ENCODE measurements around the gene CSK.
"Not testable (repeated sequence)": the region's sequence is repeated elsewhere in the genome, so short reads cannot be mapped to it uniquely, and the experiment has no call there.

GRCh38 chr15:74786081-74786480 is 4.2 kb downstream of the CSK start:
- TF ChIP-seq, protein P1, sequence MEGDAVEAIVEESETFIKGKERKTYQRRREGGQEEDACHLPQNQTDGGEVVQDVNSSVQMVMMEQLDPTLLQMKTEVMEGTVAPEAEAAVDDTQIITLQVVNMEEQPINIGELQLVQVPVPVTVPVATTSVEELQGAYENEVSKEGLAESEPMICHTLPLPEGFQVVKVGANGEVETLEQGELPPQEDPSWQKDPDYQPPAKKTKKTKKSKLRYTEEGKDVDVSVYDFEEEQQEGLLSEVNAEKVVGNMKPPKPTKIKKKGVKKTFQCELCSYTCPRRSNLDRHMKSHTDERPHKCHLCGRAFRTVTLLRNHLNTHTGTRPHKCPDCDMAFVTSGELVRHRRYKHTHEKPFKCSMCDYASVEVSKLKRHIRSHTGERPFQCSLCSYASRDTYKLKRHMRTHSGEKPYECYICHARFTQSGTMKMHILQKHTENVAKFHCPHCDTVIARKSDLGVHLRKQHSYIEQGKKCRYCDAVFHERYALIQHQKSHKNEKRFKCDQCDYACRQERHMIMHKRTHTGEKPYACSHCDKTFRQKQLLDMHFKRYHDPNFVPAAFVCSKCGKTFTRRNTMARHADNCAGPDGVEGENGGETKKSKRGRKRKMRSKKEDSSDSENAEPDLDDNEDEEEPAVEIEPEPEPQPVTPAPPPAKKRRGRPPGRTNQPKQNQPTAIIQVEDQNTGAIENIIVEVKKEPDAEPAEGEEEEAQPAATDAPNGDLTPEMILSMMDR (IDR thresholded peaks at IDR 0.05; ENCODE audit: poor library complexity): not testable (repeated sequence)
- not testable (repeated sequence) for TF ChIP-seq EZH2 (IDR thresholded peaks at IDR 0.05; ENCODE audit: borderline replicate concordance); EZH2phosphoT487 (IDR thresholded peaks at IDR 0.05; ENCODE audit: low read depth, severe bottlenecking, unreplicated experiment)

Data from hepatocyte (in vitro differentiated cells).